Measurements from ENCODE around the gene PDE8B. TPM values are rescaled to one million over a fixed set of nuclear protein-coding genes. Genes with fewer than 3 reads are reported as not detected.

PDE8B gene
- total RNA-seq, 1 experiment from 2014 or later = 0.17 TPM

DNA sequence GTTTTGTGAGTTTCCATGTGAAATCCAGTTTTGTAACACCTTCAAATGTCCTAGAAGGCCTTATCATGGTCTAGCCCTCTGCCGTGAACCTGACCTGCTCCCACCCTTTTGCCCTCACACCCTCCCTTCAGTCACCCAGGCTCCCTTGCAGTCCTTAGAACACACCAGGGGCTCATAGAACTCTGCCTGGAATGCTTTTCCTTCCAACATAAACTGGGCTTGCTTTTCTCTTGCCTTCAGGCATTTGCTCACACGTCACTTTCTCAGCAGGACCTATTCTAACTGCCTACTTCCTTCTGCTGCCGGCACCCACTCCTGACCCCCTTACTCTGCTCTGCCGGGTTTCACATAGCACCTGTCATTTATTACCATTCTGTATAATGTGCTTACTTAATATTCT, 111.9 kb downstream of the PDE8B start:
- Histone ChIP-seq H4K20me1 (ENCODE audit: insufficient read depth) (no peaks in the 10 kb centered on the region), H3K79me2 (ENCODE audit: insufficient read depth, low read length) (no peaks in the 10 kb centered on the region), H3K4me2 (ENCODE audit: low read length) (no peak overlapping the region), H3K4me1 (ENCODE audit: control insufficient read depth in 1 of 2, insufficient read depth in 2 of 2, low read length in 2 of 2) (no peaks in the 10 kb centered on the region), H3K4me3 (replicated peaks in 1 of 2; ENCODE audit: low read depth in 1 of 2, low read length in 2 of 2) (no peak overlapping the region), H3K9me3 (ENCODE audit: control insufficient read depth in 1 of 2, insufficient read depth in 1 of 2, low read depth in 1 of 2, low read length in 2 of 2) (no peaks in the 10 kb centered on the region), H3K9ac (ENCODE audit: low read length) (no peak overlapping the region), H2AFZ (ENCODE audit: low read depth, low read length, poor library complexity, severe bottlenecking) (no peak overlapping the region), H3K27me3 (ENCODE audit: insufficient read depth, low read length) (no peaks in the 10 kb centered on the region), H3K9me2 (ENCODE audit: insufficient read depth) (no peaks in the 10 kb centered on the region), H3K27ac (ENCODE audit: low read depth, low read length) (no peak overlapping the region), H3K36me3 (ENCODE audit: control insufficient read depth in 1 of 2, insufficient read depth in 2 of 2, low read length in 2 of 2) (no peaks in the 10 kb centered on the region)
- RAD21 ChIA-PET (ENCODE audit: low non-redundant PET in 1 of 2, low total read pairs in 2 of 2, uncharacterized antibody in 2 of 2, unreplicated experiment in 2 of 2) = no interaction called here
- CTCF ChIA-PET = no interaction called here
- intact Hi-C loops (cut with micrococcal nuclease) = no loop called here
- DNase-seq (ENCODE audit: low read depth, low spot score) = no peak
- ATAC-seq = no peak
- TF ChIP-seq JUND (IDR thresholded peaks at IDR 0.05) (no peak), ZFX (IDR thresholded peaks at IDR 0.05) (no peak), YY1 (IDR thresholded peaks at IDR 0.05; ENCODE audit: extremely low read depth, insufficient replicate concordance, low read depth, low read length) (no peak), POLR2AphosphoS5 (IDR thresholded peaks at IDR 0.05; ENCODE audit: low read depth, low read length) (no peak), POLR2A (IDR thresholded peaks at IDR 0.05; ENCODE audit: borderline replicate concordance, extremely low read depth, insufficient read depth, insufficient read length) (no peak), RAD21 (IDR thresholded peaks at IDR 0.05; ENCODE audit: low read depth) (no peak), EGR1 (IDR thresholded peaks at IDR 0.05; ENCODE audit: low read depth) (no peak), SIN3A (IDR thresholded peaks at IDR 0.05; ENCODE audit: low read depth) (no peak)
- TF ChIP-seq, protein P1, sequence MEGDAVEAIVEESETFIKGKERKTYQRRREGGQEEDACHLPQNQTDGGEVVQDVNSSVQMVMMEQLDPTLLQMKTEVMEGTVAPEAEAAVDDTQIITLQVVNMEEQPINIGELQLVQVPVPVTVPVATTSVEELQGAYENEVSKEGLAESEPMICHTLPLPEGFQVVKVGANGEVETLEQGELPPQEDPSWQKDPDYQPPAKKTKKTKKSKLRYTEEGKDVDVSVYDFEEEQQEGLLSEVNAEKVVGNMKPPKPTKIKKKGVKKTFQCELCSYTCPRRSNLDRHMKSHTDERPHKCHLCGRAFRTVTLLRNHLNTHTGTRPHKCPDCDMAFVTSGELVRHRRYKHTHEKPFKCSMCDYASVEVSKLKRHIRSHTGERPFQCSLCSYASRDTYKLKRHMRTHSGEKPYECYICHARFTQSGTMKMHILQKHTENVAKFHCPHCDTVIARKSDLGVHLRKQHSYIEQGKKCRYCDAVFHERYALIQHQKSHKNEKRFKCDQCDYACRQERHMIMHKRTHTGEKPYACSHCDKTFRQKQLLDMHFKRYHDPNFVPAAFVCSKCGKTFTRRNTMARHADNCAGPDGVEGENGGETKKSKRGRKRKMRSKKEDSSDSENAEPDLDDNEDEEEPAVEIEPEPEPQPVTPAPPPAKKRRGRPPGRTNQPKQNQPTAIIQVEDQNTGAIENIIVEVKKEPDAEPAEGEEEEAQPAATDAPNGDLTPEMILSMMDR (IDR thresholded peaks at IDR 0.05 in 2 of 3, conservative IDR thresholded peaks at IDR 0.05 in 1 of 3; ENCODE audit: borderline replicate concordance in 1 of 3, insufficient read depth in 1 of 3, low read depth in 2 of 3, low read length in 2 of 3) = no peak
- TF ChIP-seq, protein P2, sequence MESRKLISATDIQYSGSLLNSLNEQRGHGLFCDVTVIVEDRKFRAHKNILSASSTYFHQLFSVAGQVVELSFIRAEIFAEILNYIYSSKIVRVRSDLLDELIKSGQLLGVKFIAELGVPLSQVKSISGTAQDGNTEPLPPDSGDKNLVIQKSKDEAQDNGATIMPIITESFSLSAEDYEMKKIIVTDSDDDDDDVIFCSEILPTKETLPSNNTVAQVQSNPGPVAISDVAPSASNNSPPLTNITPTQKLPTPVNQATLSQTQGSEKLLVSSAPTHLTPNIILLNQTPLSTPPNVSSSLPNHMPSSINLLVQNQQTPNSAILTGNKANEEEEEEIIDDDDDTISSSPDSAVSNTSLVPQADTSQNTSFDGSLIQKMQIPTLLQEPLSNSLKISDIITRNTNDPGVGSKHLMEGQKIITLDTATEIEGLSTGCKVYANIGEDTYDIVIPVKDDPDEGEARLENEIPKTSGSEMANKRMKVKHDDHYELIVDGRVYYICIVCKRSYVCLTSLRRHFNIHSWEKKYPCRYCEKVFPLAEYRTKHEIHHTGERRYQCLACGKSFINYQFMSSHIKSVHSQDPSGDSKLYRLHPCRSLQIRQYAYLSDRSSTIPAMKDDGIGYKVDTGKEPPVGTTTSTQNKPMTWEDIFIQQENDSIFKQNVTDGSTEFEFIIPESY (IDR thresholded peaks at IDR 0.05; ENCODE audit: extremely low read depth, insufficient replicate concordance, low read length) = no peak
- TF ChIP-seq, protein P3, sequence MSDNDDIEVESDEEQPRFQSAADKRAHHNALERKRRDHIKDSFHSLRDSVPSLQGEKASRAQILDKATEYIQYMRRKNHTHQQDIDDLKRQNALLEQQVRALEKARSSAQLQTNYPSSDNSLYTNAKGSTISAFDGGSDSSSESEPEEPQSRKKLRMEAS (IDR thresholded peaks at IDR 0.05) = no peak
- TF ChIP-seq, protein P4, sequence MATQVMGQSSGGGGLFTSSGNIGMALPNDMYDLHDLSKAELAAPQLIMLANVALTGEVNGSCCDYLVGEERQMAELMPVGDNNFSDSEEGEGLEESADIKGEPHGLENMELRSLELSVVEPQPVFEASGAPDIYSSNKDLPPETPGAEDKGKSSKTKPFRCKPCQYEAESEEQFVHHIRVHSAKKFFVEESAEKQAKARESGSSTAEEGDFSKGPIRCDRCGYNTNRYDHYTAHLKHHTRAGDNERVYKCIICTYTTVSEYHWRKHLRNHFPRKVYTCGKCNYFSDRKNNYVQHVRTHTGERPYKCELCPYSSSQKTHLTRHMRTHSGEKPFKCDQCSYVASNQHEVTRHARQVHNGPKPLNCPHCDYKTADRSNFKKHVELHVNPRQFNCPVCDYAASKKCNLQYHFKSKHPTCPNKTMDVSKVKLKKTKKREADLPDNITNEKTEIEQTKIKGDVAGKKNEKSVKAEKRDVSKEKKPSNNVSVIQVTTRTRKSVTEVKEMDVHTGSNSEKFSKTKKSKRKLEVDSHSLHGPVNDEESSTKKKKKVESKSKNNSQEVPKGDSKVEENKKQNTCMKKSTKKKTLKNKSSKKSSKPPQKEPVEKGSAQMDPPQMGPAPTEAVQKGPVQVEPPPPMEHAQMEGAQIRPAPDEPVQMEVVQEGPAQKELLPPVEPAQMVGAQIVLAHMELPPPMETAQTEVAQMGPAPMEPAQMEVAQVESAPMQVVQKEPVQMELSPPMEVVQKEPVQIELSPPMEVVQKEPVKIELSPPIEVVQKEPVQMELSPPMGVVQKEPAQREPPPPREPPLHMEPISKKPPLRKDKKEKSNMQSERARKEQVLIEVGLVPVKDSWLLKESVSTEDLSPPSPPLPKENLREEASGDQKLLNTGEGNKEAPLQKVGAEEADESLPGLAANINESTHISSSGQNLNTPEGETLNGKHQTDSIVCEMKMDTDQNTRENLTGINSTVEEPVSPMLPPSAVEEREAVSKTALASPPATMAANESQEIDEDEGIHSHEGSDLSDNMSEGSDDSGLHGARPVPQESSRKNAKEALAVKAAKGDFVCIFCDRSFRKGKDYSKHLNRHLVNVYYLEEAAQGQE (IDR thresholded peaks at IDR 0.05; ENCODE audit: low read depth) = no peak
- POLR2A ChIA-PET = no interaction called here
- no TSS peak for BruUV-seq (replicated peaks)

Data from HCT116 (cell line).